HCEC 1CT (cell line): ENCODE data around the gene SYP.

Experiments
- DNase-seq: peaks from one replicate; pipeline ENCODE4 v3.0.0-alpha.2; 2017

Gene SYP

DNA sequence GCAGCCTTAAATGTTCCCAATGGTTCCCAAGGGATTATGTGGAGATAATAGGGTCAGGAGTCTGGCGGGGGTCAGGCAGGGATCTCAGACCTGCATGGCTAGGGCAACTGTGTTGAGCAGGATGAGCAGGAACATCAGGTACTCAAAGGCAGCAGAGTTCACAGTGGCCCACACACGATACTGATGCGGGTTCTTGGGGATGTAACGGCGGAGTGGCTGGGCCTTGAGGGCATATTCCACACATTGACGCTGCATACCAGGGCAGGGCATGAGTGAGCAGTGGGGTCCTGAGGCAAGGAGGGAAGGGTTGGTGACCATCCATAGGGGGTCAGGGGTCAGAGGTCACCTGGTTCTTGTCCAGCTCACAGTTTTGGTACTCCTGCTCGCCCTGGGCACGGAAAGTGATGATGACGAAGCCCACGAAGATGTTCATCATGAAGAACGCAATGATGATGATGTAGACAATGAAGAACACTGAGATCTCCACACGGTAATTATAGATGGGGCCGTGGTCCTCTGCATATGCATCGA is 15.1 kb upstream of the SYP start:
- no peak for DNase-seq

DNA sequence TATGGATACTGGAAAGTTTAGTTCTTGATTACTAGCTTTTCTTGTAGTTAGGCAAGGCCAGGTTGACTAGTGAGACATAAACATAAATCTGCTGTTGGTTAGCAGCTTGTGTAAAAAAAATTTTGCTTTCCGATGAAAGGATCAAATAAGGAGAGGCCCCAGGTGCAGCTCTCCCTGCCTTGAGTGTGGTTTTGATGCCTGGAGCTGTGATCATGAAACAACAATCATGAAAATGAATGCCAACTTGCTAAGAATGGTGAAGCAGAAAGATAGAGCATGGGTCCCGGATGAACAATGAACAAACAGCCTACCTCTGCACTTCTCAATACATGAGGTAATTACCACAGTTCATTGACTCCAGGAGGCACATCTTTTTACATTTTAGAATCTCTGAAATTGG is 14.4 kb upstream of the SYP start:
- DNase-seq, result no peak

DNA sequence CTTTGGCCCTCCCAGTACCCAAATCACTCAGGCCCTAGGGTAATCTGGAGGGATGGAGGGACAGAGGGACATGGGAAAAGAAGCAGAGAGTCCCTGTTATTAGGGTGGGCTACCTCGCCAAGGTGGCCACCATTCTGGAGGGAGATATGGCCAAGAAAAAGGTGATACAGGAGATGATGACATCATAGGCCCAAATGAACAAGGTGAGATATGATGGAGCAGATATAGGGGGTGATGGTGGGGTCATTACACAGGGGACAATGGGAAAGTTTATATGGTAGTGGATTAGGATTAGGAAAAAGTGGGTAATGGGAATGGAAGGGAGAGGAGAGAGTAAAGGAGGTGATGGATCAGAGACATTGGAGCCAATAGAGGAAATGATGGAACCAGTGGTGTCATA is 12.9 kb upstream of the SYP start:
- no peak for DNase-seq

DNA sequence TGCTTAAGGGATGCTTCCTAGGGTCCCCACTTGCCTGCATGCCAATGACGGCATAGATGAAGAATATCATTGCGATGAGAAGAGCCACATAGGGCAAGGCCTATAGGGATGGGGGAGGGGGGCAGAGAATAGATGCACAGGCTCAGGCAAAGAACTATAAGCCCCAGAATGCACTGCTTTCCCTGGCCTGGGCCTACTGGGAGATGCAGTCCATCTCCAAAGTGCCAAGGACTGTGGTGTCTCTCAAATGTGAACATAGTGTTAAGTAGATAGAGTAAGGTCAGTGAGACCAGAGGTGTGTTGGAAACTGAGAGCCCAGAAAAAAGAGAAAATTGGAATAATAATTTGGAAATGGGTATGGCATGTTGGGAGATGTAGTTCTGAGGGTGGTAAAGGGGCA is 12.2 kb upstream of the SYP start:
- DNase-seq, result no peak

DNA sequence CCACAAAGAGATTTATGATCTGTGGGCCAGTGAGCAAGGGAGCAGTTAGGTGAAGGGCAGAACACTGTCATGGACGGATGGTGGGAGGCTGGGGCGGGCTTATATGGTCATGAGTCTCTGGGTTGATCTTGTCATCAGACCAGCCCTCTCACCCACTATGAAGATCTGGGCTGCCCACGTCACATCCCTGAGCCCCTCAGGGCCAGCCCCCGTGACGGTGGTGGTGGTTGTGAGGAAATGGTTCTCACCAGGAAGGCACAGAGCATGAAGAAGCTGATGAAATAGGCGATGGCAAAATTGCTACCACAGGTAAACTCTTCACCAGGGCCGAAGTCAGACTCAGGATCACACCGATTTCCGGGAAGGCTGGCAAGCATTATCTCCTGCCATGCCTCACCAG is 11.1 kb upstream of the SYP start:
- DNase-seq, result no peak

DNA sequence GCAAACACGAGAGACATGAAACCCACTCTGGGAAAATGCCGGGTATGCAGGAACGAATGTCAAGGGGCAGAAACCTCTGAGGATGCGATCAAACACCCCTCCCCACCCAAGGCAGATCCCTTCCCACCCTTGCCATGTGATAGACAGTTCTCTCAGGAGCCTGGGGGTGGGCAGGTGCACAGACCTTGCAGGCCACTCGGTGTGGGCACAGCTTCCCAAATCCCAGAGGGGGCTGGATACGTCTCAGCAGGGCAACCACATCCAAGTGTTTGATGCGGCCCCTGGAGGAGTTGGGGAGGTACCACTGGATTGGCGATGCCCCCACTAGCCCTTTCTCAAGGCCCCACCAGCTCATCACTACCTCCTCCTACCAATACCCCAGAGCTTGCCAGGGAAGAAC is 10.4 kb upstream of the SYP start:
- DNase-seq, result no peak

DNA sequence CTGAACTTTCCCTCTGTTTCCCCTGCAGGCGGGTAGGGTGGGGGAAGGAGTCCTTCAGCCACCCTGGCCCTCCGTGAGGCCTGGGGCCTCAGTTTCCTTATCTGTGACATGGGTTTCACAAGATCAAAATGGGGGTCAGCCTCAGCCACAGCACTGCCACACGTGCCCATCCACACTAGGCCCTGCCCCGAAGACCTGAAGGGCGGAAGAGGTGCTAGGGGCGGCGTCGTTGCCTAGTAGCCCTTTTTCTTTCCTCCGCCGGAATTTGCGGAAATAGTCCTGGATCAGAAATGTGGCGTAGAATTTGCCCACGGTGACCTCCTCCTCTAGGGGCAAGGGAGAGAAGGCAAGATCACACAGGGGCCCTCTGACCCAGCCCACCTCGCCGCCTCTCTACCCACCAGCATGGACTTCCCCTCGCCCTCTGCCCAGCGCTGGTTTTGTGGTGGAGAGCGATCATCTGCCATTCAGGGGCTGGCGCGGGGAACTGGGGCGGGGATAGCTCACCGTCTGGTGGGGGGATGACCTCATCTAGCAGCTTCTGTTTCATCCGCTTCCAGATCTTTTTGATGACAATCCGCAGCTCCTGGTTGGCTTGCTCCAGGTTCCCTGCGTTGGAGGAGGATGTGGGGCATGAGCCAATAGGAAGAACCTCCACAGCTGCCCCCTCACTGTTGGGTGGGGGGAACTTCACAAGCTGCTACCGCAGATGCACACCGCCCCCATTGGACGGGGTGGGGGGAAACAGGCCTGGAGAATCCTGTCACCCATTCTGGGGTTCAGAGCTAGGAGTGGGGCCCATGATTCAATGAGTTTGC is 9.7 kb upstream of the SYP start:
- no peak for DNase-seq

DNA sequence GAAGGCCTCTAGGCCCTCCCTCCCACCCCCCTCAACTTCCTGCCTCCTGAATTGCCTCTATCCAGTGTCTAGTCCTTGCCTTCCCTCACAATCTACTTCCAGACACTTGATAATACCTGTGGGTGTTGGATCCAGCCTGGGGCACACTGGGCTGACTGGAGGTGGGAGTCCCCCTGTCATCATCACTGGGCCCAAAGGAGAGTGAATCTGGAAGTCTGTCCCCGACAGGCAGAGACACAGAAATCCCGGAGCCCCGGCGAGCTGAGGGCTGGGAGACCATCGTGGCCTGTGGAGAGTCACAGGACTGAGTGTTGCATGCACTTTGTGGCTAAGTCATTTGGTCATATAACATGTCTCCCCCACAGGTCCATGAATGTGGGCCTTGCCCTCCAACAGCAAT is 8.4 kb upstream of the SYP start:
- DNase-seq, result no peak

DNA sequence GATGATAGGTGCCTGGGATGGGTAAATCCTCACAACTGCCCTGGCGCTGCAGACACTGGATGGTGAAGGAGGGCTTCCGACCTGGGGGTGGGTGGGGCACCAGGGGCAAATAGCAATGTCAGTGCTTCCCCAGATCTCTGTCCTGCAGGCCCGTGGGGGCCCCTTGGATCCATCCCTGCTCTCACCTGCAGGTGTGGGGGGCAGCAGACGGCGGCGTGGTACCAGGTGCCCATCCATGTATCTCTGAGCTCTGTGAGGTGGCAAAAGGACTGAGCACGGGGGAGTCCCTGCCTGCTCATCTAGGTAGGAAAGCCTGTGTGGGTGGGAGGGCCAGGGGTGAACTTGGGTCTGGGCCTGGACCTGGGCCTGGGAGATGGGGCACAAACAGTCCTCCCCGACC is 6.5 kb upstream of the SYP start:
- DNase-seq, result no peak

DNA sequence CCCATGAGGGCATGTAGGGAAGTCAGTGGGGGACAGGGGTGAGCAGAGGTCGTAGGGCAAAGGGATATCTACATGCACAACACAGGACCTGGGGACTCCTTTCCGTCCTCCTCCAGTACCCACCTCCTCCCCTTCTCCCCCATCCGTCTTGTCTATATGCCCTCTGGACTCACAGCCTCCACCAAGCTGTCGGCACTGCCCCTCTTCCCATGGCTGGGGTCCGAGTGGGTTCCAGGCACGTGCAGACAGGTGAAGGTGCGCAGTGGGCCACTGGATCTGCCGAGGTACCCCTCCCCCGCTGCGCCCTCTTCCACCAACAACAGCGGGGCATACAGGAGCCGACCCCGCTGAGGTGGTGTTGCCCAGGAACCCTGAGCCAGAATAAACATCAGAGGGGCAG is 5.5 kb upstream of the SYP start:
- DNase-seq, result no peak

DNA sequence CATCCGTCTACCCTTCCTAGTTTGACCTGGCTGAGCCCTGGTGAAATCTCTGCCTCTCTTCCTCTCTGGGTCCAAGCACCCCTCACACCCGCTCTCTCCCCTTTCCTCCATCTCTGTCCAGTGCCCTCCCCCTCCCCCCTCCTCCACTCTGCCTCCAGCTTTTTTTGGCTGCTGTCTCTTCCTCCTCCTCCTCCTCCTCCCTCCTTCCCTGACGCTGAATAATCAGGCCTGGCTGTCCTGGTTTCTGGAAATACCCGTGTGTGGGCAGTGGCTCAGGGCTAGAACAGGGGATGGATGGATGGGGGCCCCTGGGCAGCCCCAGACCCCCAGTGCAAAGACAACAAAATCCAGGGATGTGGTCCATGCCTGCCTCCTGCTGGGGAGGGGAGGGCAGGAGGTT is 4.7 kb upstream of the SYP start:
- no peak for DNase-seq

DNA sequence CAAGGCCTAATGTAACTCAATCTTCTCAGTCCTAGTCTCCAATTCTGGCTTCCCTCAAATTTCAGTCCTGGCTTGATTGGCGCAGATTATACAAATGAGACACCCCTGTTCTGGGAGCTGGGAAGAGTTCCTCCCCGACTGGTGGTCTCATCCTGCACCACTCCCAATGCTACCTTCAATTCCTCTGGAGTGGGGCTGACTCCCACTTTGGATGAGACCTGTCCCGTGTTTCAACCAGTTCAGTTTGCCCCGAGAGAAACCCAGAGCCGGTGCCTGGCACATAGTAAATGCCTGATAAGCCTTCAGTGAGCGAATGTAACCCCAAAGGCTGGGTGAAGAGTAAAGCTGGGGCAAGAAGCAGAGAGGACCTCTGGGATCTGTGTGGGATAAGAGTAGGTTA is 4.0 kb upstream of the SYP start:
- DNase-seq, result no peak

DNA sequence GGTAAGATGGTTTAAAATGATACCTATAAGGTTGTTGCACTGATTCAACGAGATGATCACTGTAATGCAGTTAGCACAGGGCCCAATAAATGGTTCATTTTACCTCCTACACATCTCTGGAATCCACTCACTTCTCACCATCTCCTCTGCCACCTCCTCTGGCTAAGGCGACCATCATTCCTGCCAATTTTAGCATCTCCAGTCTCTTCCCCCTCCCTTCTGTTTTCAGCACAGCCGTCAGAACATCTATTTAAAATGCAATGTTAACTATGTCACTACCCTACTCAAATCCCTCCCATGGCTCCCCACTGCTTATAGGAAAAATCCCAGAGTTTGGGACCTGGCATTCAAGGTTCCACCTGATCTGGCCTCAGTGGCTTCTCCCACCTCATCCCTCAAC is 3.5 kb upstream of the SYP start:
- DNase-seq, result no peak

DNA sequence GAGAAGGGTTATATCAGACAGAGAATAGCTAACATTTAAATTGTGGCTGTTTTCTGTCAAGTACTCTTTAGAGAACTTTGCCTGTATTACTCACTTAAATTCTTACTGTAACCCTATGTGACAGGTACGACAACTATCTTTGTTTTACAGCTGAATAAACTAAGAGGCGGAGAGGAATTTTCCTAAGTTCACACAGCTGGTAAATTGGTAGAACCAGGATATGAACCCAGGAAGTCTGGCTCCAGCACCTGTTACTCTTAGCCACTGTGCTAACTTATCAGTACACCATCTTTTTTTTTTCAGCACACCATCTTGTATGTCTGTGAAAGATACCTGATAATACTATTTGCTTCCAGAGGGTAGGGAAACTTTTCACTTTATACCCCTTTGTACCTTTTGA is 2.0 kb upstream of the SYP start:
- DNase-seq, result no peak

DNA sequence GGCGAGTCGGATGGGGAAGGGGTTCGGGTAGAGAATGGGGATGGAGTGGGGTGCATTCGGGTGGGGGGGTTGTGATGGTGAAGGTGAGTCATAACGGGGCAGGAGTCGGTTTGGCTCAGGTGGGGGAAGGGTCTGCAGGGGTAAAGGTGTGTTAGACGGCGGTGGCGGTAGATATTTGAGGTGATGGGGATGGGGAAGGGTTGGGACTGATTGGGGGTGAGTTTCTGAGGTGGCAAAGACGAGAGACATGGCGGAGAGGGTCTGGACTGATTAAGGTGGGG is 738 bp downstream of the SYP start:
- DNase-seq, result no peak

DNA sequence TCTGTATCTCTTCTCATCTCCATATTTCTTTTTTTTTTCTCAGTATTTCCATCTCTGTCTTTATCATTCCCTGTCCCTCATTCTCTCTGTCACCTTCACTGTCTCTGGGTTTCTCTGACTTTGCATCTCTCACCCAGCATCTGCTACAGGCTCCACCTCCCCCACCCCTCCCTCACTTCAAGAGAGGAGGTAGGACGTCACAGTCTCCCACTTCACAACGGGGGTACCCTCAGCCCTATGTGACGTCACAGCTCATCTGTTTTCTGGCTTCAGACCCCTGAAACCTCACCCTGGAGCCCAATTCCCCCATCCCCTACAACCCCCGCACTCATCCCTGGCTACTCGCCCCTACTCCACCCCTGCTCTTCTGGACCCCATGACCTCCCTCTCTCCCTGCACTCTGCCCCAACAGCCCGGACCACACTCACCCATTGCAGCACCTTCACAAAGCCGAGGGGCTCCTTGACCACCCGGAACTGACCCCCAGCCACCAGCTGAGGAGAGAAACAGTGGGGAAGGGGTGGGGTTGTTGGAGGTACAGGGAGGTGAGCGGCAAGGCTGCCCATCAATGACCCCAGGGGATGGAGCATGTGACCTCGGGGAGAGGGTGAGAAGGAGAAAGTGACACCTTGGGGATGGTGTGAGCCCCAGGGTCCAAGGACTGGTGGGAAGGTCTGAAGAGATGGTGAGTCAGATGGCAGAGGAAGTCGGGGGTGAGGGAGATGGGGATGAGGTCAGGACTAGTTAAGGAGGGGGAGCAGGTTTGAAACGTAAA is 1.3 kb downstream of the SYP start:
- DNase-seq, result no peak

DNA sequence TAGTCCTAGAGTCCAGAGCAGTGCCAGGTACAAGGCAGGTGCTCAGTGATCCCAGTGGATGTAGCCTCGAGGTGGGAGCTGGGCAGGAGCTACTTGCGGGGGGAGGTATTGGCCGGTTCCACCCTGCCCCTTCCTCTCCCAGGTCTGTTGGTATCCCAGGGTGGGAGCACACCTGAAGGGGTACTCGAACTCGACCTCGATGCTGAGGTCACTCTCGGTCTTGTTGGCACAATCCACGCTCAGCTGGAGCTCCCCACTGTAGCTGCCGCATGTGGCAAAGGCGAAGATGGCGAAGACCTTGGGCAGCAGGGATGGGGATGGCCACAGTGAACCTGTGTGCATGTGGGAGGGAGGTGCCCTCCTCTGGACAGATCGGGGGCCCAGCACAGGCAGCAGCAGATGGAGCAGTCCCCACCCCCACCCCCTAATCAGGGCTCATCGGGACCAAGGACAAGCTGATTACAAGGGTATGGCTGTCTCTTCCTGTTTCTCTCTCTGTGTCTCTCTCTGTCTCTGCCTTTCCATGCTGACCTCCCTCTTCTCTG is 2.4 kb downstream of the SYP start:
- DNase-seq, result no peak

DNA sequence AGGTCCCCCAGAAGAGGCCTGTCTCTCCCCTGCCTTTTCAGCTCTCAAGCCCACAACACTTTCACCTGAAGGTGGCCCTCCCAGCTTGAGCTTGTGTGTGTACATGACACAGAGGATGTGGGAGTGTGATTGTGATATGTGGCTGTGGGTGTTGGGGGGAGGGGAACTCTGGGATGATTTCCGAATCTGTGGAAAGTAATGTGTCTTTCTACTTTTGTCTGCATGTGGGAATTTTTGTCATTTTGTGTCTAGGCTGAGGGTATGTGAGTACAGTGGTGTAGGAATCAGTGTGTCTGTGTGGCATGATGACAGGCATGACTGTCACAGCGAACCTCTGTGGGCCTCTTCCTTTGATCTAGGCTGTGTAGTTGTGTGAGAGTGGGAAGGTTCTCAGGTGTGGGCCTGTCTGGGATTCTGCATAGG is 6.4 kb downstream of the SYP start:
- no peak for DNase-seq

DNA sequence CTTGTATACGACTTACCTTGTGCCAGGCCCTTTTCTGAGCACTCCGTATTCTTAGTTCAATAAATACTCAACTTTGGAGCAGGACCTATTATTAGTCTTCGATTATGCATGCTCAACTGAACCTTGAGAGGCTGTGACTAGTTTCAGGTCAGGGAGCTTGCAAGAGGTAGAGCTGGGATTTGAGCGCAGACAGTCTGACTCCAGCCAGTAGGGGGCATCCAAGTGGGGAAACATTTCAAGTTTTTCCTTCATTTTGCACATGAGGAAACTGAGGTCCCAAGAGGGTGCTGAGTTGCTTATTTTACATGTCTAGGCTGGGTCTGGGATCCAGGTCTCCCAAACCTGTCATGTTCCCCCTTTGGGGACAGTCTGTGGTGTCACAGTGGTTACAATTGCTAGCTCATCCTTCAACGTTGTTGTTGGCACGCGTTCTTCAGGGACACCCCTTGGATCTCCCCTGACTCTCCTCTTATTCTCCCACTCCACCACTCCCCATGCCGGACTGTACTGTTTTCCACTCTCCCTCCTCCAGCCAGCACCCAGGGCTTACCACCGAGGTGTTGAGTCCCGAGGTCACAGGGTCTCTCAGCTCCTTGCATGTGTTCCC is 7.2 kb downstream of the SYP start:
- peak; percentile 18 for DNase-seq

DNA sequence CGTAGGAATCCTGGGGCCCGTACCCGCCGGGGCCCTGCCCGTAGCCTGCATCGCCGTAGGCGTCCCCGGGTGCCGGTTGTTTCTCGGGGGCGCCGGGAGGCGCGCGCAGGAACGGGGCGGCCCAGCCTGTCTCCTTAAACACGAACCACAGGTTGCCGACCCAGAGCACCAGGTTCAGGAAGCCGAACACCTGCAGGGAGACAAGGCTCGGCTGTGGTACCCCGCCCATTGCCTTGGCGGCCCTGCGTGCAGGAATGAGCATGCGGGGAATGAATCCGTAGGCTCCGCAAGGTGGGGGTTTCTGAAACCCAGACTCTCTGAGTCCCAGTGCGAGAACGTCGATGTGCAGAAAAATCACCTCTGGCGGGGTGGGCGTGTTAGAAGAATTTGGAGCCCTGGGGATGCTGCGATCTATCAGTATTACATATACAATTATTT is 8.4 kb downstream of the SYP start:
- no peak for DNase-seq

DNA sequence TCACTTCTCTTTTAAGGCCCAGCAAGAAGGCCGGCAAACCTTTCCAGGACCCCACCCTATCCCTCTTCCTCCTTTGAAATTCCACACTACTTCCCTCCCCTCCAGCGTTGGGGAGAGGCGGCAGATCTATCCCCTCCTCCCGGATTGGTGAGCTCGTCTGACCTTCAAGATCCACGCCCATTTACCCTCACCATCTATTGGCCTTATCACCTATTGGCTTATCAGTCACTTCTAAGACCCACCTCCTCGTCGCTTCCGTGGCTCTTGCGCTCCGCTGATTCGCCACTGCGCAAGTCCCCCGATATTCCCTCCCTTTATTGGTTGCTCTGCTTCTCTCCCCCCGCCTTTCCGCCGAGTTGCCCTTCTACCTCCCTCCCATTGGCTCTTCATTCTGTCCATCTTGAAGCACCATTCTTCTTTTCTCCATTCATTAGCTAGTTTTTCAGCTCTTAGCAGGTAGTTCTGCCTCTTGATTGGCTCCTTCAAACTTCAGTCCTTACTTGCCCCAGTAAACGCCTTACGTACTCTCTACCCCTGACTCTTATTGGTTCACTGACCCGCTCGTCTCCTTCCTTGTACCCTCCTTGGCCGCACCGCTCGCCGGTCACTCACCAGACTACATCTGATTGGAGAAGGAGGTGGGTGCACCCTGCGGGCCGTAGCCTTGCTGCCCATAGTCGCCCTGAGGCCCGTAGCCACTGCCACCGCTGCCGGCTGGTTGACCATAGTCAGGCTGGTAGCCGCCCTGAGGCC is 9.0 kb downstream of the SYP start:
- peak; percentile 98 for DNase-seq

DNA sequence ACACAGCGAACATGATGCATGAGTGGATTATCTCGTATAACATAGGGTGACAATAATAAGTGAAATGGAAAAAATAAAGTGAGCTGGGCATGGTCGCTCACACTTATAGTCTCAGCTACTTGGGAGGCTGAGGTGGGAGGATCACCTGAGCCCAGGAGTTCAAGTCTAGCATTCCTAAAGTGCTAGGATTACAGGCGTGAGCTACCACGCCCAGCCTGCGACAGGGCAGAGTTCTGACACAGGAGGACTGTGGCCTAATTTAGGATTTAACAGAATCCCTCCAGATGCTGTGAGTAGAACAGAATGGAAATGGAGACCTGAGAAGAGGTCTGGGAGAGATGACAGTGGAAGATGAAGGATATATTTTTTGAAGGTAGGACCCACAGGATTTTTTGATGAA is 10.4 kb downstream of the SYP start:
- DNase-seq, result no peak

DNA sequence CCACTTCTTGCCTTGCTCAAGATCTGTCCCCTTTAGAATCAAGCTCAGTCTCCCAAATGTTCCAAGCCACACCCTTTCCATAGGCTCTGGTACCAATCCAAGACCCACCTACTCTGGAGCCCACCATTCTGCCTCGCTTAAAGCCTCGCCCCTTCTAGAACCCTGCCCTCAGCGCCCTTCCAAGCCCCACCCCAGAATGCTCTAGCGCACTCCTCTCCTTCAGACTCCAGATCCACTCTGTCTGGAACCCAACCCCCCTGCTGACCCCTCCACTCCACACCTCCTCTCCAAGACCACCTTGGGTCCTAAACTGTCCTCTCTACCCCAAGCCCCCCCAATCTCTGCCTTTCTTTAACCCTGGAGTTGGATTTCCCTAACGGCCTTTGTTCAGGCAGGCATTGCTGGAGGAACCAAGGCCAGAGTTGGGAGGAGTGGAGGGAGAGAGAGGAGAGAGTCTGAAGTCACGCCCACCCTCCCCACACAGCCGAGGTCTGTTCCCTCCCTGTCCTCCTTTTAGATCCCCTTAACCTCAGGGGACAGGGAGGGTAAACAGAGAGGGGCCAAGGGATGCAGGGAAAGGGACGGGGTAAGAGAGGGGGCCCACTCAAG is 11.4 kb downstream of the SYP start:
- no peak for DNase-seq
